NCI-H2171 treated with DMSO at 0.1 percent for 48 hours (cell line): ENCODE results near the gene ATP5F1A.
"Not testable (repeated sequence)": the region's sequence is repeated elsewhere in the genome, so short reads cannot be mapped to it uniquely, and the experiment has no call there.

Experiments used
- DNase-seq: peaks from one replicate; lab custom pipeline; 2025; lab: John Stamatoyannopoulos, UW

Gene ATP5F1A

DNA sequence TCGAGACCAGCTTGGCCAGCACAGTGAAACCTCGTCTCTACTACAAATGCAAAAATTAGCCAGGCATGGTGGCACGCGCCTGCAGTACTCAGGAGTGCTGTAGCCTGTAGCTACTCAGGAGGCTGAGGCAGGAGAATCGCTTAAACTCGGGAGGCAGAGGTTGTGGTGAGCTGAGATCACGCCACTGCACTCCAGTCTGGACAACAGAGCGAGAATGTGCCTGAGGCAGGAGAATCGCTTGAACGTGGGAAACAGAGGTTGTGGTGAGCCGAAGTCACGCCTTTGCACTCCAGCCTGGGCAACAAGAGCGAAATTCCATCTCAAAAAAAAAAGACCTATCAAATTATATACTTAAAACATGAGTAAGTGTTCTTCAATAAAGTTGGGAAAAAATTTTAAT, 50.7 kb downstream of the ATP5F1A start:
- not testable (repeated sequence) for DNase-seq

DNA sequence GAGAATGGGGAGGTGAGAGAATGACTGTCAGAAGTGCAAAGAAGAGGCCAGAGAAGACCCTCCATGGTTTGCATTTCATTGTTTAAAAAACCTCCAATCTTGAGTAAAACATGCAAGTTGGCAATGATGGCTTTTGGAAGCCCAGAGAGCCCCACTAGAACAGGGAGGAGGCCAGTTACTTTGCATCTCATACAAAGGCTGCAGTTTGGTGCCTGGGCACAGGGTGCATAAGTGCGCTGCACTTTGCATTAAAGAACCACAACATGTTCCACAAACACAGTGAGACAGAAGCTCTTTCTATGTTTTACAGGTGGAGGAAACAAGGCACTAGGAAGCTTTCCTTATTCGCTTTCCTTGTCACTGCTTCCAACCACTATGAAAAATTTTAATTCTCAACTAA, 51.4 kb downstream of the ATP5F1A start:
- no peak for DNase-seq

DNA sequence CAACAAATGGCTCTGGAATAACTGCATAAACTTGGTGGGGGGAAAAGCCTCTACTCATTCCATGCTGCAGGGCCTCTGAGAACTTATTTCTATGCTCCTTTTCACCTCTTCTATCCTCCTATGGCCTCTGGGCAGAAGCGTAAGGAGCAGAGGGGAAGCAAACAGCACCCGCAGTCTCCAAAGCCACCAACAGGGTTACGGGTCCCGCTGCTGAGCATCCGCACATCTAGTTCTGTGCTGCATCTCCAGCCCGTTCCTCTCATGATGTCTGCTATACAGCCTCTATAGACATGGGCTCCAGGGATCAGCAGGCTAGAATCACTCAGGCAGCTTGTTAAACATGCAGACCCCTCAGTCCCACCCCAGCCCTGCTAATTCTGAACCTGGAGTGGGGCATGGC, 52.0 kb downstream of the ATP5F1A start:
- DNase-seq = no peak

DNA sequence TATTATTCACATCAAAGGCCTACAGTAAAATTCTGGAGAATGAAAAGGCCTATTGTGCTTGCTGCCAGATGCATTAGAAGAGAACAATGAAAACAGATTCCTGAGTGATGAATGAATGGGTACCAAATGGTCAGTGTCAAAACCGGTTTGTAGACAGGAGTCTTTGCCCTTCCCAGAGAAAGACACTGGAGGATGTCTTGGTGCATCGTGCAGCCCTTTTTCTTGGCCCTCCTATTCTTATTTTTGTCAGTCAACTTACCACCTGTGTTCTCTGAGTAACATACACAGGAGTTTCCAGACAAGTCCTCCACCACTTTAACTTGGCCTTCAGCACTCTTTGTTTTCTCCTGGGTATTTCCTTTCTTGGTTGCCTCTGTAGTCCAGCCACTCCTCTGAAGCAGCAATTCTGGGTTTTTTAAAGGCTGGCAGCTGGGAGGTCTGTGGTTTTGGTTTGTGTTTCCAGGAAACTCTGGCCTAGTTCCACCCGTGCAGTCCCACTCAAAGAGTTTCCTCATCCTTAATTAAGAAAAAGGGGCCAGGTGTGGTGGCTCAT, 55.4 kb downstream of the ATP5F1A start:
- no peak for DNase-seq

DNA sequence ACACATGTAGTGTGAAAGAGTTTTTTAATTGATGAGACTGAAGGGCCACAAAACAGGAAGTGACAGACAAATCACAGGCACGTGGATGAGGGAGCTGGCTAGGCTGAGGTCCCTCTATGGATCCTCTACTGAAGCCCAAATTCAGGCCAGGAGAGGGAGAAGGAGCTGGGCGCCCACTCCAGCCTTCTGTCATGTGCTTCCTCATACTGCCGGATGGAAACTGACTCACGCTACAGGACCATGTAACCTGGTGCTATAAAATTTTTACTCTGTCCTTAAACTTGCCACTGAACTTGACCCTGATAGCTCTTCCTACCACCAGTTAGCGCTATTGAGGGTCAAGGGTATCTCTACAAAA, 57.4 kb downstream of the ATP5F1A start:
- DNase-seq = no peak

DNA sequence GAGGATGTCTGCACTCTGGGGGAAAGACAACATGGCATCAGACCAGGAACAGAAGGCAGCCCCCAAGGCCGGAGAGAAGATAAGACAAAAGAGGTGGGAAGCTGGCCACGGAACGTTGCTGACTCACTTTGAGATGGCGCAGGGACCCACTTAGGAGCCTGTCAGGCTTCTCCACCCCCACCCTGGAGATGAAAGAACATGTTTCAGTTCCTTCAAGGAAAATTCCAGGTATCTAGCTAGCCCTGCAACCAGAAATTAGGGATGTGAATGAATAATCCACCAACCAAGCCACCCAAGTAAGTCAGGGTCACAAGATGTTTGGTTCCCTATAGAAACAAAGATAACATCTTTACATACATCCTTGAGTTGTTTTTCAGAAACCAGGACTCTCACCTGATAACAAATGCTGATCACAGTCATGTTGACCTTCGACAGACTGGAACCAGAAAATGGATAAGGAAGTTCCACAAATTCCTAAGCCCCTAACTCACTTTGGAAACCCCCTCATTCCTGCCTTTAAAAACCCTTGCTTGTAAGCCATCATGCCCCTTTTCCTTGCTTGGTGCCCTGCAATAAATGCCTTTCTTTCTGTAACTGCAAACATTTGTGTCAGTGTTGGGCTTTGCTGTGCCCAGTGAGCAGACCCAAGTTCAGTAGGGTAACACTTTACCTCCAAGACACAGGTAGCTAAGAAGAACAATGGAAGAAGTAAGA, 57.9 kb downstream of the ATP5F1A start:
- no peak for DNase-seq

DNA sequence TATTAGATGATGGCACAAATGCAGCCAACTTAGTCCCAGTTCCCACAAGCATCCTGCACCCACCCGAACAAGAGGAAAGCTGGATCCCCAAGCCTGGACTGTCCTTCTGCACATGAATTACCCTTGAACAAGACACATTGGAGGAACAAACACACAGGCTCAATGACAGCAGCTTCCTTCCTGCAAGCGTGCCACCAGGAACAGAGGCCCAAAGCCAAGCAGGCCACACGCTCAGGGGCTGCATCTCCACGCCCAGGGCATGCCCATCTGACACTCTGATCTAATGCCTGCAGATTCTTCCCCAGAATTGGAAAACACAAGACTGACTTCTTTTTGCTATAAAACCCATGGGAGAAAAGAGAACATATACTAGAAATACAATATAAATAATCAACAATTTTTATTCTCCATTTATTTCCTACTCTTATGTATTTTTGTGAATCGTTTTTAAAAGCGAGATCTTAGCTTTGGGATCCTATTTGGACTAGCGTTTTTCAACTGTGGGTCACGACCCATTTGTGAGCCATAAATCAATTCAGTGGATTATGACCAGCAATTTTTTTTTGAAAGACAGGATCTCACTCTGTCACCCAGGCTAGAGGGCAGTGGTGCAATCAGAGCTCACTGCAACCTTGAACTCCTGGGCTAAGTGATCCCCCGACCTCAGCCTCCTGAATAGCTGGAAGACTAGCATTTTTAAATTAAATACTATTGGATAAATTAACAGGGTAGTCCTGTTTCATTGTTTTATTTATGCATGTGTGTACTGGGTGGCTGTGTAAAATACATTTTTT, 60.4 kb downstream of the ATP5F1A start:
- no peak for DNase-seq

DNA sequence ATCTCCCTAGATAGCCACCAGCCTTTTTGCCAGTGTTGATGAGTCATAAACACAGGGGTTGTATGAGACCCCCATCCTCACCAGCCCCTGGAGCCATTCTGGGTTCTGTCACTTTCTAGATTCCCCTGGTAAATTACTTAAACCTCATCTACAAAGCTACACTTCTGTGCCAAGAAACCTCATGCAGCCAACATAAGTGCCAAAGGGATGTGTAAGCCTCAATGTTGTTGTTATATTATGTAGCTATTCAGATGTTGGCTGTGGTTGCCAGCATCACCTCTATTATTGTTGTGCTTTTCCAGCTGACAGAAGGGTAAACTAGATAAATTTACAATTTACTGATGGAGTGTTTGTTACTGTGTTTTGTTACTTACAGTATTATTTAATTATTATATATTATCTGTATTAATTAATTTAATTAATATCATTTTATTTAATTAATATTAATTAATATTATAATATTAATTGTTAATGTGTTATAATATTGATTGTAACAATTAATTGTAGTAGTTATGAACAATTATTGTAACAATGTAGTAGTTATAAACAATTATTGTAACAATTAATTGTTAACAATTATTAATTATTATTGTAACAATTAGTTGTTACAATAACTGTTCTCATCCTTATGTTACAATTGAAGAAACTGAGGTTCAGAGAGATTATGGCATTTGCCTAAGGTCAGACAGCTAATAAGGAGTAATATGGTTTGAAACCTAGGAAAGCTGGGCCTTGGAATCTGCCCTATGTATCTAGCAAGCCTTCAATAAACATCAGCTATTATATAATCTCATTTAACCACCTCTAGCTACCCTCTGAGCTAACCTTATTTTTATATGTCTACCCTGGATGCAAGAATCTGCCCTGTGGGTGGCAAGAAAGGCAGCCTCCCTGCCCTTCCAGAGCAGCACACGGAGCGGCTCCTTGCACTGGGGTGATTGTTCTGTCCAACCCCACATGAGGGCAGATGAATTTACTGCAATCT, 62.1 kb downstream of the ATP5F1A start:
- no peak for DNase-seq

DNA sequence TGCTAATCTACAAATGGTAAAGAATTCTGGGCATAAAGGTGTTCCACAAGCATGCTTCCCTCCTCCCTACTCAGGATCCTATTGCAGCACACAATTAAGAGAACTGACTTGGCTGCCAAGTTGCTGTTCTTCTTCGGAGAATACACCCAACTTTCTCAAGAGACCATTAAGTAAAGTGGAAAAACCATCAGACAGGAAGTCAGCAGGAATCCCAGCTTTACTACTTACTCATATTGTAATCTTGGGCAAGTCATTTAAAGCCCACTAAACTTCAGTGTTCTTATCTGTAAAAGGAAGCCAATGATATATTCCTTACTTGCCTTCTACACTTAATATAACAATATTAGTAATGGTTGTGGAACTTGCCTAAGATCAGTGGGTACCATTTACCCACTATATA, 63.9 kb downstream of the ATP5F1A start:
- no peak for DNase-seq

DNA sequence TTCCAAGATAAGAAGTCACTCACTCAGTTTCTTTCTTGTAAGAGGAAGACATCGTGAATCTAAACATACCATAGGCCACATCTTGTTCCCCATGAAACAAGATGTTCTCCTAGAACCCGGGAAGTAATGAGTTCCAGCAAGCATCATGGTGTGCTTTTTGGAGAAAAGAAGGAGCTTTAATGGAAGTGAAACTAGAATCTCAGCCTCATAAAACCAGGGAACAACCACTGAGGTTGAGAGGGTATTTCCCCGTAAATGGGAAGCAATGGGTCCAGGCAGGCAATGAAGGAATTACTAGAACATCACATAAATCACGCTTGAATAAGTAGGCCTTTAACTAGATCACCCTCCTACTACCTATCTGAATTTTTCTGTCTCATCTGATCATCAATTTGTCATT, 66.4 kb downstream of the ATP5F1A start:
- no peak for DNase-seq
